Keratinocyte (primary cell): ENCODE results near the gene PHIP.

Experiments used
- CTCF ChIP-seq, 3 experiments: IDR thresholded peaks in 1 of 3; conservative IDR thresholded peaks in 1 of 3; optimal IDR thresholded peaks in 1 of 3; 2 replicates in 2 of 3; 3 replicates in 1 of 3; pipeline versions ENCODE3 to v1.5.1; 2011; ENCODE audit warnings: low read length in 3 of 3, mild to moderate bottlenecking in 3 of 3, moderate library complexity in 2 of 3, control low read depth in 1 of 3, inconsistent platforms in 1 of 3; ENCODE audit not compliant: insufficient read depth in 2 of 3; ENCODE audit errors: extremely low read depth in 1 of 3
- EZH2 ChIP-seq: IDR thresholded peaks from one replicate; pipeline ENCODE4 v1.6.1; 2012; ENCODE audit warnings: inconsistent platforms, mild to moderate bottlenecking, low read length, moderate library complexity

- TF ChIP-seq CTCF (optimal IDR thresholded peaks at IDR 0.05 in 1 of 3, IDR thresholded peaks at IDR 0.05 in 1 of 3, conservative IDR thresholded peaks at IDR 0.05 in 1 of 3; ENCODE audit: extremely low read depth in 1 of 3, insufficient read depth in 2 of 3, low read length in 3 of 3) (no peak), EZH2 (no peak)
Measured at GRCh38 chr6:78962448-78962847, 115.6 kb downstream of the PHIP start.
